K562 (cell line): Measurements from ENCODE around the gene COL4A1. TPM values are rescaled to one million over a fixed set of nuclear protein-coding genes. Genes with fewer than 3 reads are reported as not detected.

Source experiments
- ATAC-seq: fragments of 200-7000 bp; cut with Tn5 transposase; 3 replicates; pipeline ENCODE4 v1.9.1; 2020; ENCODE audit warnings: moderate library complexity
- BruUV-seq: library from RNA; stranded (reverse); fragments of 400-500 nt; replicated peaks from 2 replicates; lab custom pipeline; 2021; lab: Mats Ljungman, UMichigan
- CTCF ChIA-PET: fragments of 300-600 bp; formaldehyde crosslinking; extraction: SDS; loops from one replicate; lab custom pipeline; 2021; ENCODE audit warnings: low intra/inter-chr PET ratio; lab: Yijun Ruan, JAX
- POLR2A ChIA-PET: fragments of 300-600, 350-650 bp; sonication (Branson Sonifier 250); formaldehyde crosslinking; extraction: SDS; loops from one replicate; lab custom pipeline; 2021; ENCODE audit warnings: antibody characterized with exemption, inconsistent platforms; lab: Yijun Ruan, JAX
- DNase-seq, 4 experiments: peaks; one replicate each; pipeline versions ENCODE4 v3.0.0 to v3.0.0-alpha.2; 2011 to 2018; ENCODE audit warnings: low spot score in 3 of 4, mixed read lengths in 3 of 4; ENCODE audit errors: extremely low read depth in 1 of 4
- FAIRE-seq: peaks from 2 replicates; lab custom pipeline; 2011; peaks lifted over from hg19 to GRCh38; lab: Jason Lieb, UNC
- H2AFZ ChIP-seq: 2 replicates; pipeline ENCODE4 v1.6.0; 2011; ENCODE audit warnings: low read depth, low read length, control low read depth, inconsistent platforms
- H3K27ac ChIP-seq: fragments of 200-600 bp; 3 replicates; pipeline ENCODE4 v1.8.0; 2011; ENCODE audit warnings: low read depth, mild to moderate bottlenecking, control low read depth, inconsistent platforms, low read length, moderate library complexity, mixed read lengths; ENCODE audit errors: extremely low read depth
- H3K27me3 ChIP-seq, 2 experiments: fragments of 300-600 bp in 1 of 2; 2 replicates in 1 of 2; 3 replicates in 1 of 2; pipeline versions ENCODE4 v1.6.0 to v1.8.0; 2011; ENCODE audit warnings: inconsistent platforms in 2 of 2, low read length in 2 of 2, mild to moderate bottlenecking in 1 of 2, mixed read lengths in 1 of 2, moderate library complexity in 1 of 2; ENCODE audit not compliant: control insufficient read depth in 2 of 2, insufficient read depth in 2 of 2
- H3K36me3 ChIP-seq: fragments of 300-600 bp; 3 replicates; pipeline ENCODE4 v1.8.0; 2011; ENCODE audit warnings: mild to moderate bottlenecking, low read length, inconsistent platforms; ENCODE audit not compliant: control insufficient read depth, insufficient read depth
- H3K4me1 ChIP-seq, 2 experiments: fragments of 200-600 bp in 1 of 2; replicated peaks in 1 of 2; 2 replicates in 1 of 2; 3 replicates in 1 of 2; pipeline versions ENCODE4 v1.5.1 to v1.8.0; 2011; ENCODE audit warnings: inconsistent platforms in 2 of 2, low read length in 2 of 2, mild to moderate bottlenecking in 1 of 2, mixed read lengths in 1 of 2, moderate library complexity in 1 of 2; ENCODE audit not compliant: control insufficient read depth in 2 of 2, insufficient read depth in 2 of 2
- H3K4me2 ChIP-seq: 2 replicates; pipeline ENCODE4 v1.6.1; 2011; ENCODE audit warnings: low read length, control low read depth, inconsistent platforms, mixed read lengths; ENCODE audit not compliant: insufficient read depth
- H3K4me3 ChIP-seq: fragments of 200-600 bp; sonication (generic), shearing (Covaris generic); 2 replicates; pipeline ENCODE4 v1.5.1; 2016; ENCODE audit warnings: control low read depth, inconsistent platforms
- H3K79me2 ChIP-seq: fragments of 200-600 bp; 3 replicates; pipeline ENCODE4 v1.8.0; 2011; ENCODE audit warnings: low read length, inconsistent platforms; ENCODE audit not compliant: control insufficient read depth, insufficient read depth
- H3K9ac ChIP-seq, 2 experiments: 2 replicates each; pipeline versions ENCODE4 v1.6.0 to v1.6.1; 2011; ENCODE audit warnings: low read depth in 2 of 2, low read length in 2 of 2, control low read depth in 1 of 2, inconsistent platforms in 1 of 2, mild to moderate bottlenecking in 1 of 2, mixed read lengths in 1 of 2; ENCODE audit not compliant: insufficient read depth in 1 of 2
- H3K9me1 ChIP-seq: one replicate; pipeline ENCODE4 v1.6.0; 2011; ENCODE audit warnings: inconsistent platforms, mild to moderate bottlenecking, low read length, moderate library complexity; ENCODE audit not compliant: control insufficient read depth, insufficient read depth
- H3K9me3 ChIP-seq: replicated peaks from 2 replicates; pipeline ENCODE4 v1.5.1; 2011; ENCODE audit warnings: low read depth, low read length, inconsistent platforms; ENCODE audit not compliant: control insufficient read depth, insufficient read depth
- H4K20me1 ChIP-seq: replicated peaks from 2 replicates; pipeline ENCODE4 v1.6.1; 2011; ENCODE audit warnings: low read length, inconsistent platforms, mixed read lengths; ENCODE audit not compliant: control insufficient read depth, insufficient read depth
- NFRKB ChIP-seq: fragments of 450-650 bp; IDR thresholded peaks from 2 replicates; pipeline ENCODE4 v1.6.1; 2016; ENCODE audit warnings: low read depth
- NRF1 ChIP-seq, 2 experiments: fragments of 450-650 bp; IDR thresholded peaks in 1 of 2; conservative IDR thresholded peaks in 1 of 2; 2 replicates each; pipeline ENCODE4 v1.6.1; 2014; ENCODE audit warnings: mild to moderate bottlenecking in 2 of 2
- THRAP3 ChIP-seq: fragments of 450-650 bp; IDR thresholded peaks from 2 replicates; pipeline ENCODE4 v1.6.1; 2016; ENCODE audit warnings: mild to moderate bottlenecking, inconsistent platforms, borderline replicate concordance
- WGBS: fragments of 100-300 bp; shearing (Covaris generic); methylation state at CpG from one replicate; pipeline ENCODE4 v1.1.6; 2016; ENCODE audit warnings: low coverage, mixed read lengths; ENCODE audit not compliant: insufficient coverage; ENCODE audit errors: missing lambda C conversion rate; 5-methylcytosine and 5-hydroxymethylcytosine counted together
- in situ Hi-C: fragments of 300-500 bp; cut with MboI; formaldehyde crosslinking; loops from 4 replicates; pipeline ENCODE4 v1.15.0; 2018; ENCODE audit warnings: inconsistent platforms, mixed read lengths
- intact Hi-C: fragments of 100-400 bp; cut with micrococcal nuclease; formaldehyde crosslinking; loops from 2 replicates; pipeline ENCODE4 v1.14.2; 2022
- polyA plus RNA-seq, 8 experiments: library from polyadenylated mRNA; depleted of rRNA in 4 of 8; stranded (reverse) in 5 of 8; unstranded in 3 of 8; fragments of >200 nt; fragmentation: Nextera tagmentation in 2 of 8; fragmentation: Illumina TruSeq in 1 of 8; extraction: Ambion mirVana in 2 of 8; extraction: Trizol in 1 of 8; gene quantifications; 2 replicates each; pipeline versions ENCODE4 v1.2.1 to v1.2.3, GENCODE V29; 2011 to 2014; ENCODE audit warnings: inconsistent platforms in 1 of 8, missing spikeins in 1 of 8
- total RNA-seq, 7 experiments: library from RNA; depleted of rRNA in 6 of 7; stranded (reverse); fragments of >200 nt in 6 of 7; fragmentation: Illumina TruSeq in 2 of 7; extraction: Trizol in 2 of 7; gene quantifications; 2 replicates each; pipeline versions ENCODE4 v1.2.1 to v1.2.3, GENCODE V29; 2011 to 2021; ENCODE audit warnings: low replicate concordance in 1 of 7
- TF ChIP-seq, protein P1 (sequence below): fragments of 150-350 bp; conservative IDR thresholded peaks from 2 replicates; pipeline ENCODE4 v1.6.1; 2014; ENCODE audit warnings: low read length
- TF ChIP-seq, protein P2 (sequence below): conservative IDR thresholded peaks from 2 replicates; pipeline ENCODE4 v1.6.1; 2011; ENCODE audit warnings: low read depth, mild to moderate bottlenecking, low read length; ENCODE audit not compliant: control insufficient read depth
- TF ChIP-seq, protein P3 (sequence below): fragments of 450-650 bp; IDR thresholded peaks from 2 replicates; pipeline ENCODE4 v1.7.1; 2018; ENCODE audit warnings: mild to moderate bottlenecking, low read depth; ENCODE audit not compliant: partially characterized antibody

Gene COL4A1
- total and polyA plus RNA-seq, 9 of the 15 experiments (the other 6 are each of a cell fraction or from before 2014, with no cell fraction given) = 0.35 TPM; not detected in 8

DNA sequence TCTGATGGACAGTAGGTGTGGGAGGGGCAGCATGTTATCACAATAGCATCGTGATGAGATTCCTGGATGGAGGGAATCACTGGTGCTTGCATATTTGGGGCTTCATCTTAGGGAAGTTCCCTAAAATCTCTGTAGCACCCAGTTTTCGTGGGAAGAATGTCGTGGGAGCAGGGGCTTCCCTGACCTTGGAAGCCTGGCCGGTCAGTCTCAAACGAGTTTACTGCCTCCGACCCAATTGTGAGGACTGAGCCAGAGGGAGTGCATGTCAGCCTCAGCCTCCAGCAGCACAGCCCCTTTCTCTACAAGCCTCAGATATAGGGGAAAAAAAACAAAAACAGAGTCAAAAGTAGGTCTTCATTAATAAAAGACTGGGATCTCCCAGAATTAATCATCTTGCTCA lies 32.3 kb upstream of the COL4A1 start:
- intact Hi-C loops = no loop called here
- Histone ChIP-seq H3K9me1 (no peaks in the 10 kb centered on the region), H3K27me3 (peaks cover 0 to 28% of the 10 kb centered on the region in 2 experiments; a peak in 4 of 5 replicates), H3K79me2 (no peaks in the 10 kb centered on the region), H3K36me3 (no peaks in the 10 kb centered on the region), H2AFZ (no peak overlapping the region), H3K9me3 (no peaks in the 10 kb centered on the region), H3K4me2 (no peak overlapping the region), H3K4me3 (no peak overlapping the region), H3K4me1 (no peaks in the 10 kb centered on the region), H3K27ac (no peak overlapping the region), H4K20me1 (no peaks in the 10 kb centered on the region), H3K9ac (no peak overlapping the region)
- ChIA-PET POLR2A (no interaction called here), CTCF (no interaction called here)
- BruUV-seq = no TSS peak
- no peak for ATAC-seq
- 0% methylated on average over 2 of the region's 6 CpGs for WGBS
- no peak for DNase-seq
- in situ Hi-C loops = no loop called here
- TF ChIP-seq NRF1 (conservative IDR thresholded peaks at IDR 0.05 in 1 of 2, IDR thresholded peaks at IDR 0.05 in 1 of 2) = no peak
- no peak for TF ChIP-seq NFRKB
- no peak for TF ChIP-seq THRAP3
- FAIRE-seq = no peak

DNA sequence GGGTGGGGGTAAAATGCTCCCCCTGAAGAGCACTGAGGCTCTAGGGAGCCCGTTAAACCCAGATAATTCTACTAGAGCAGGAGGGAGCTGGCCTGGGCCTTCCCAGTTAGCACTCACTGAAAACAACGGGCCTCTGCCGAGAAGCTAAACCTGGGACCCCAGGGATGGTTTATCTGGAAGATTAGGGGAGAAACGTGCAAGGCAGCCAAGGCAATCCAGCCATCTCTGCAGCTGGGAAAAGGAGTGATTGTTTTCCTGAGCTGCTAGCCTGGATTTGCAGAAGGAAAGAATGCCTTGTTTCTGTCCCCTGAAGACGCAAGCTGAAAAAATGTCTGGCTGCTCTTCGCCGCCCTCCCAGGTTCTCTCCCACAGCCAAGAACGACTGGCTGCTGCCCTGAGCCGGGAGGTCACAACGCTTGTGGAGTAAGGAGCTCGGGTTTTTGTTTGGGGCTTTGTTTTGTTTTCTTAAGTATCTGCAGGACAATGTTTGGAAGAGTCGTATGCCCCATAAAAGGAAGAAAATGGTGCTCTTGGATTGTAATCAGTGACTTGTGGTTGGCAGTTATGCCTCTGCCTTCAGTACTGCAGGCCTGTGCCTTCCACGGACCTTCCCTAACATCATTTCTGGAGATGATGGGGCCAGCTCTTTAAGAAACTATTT lies 31.6 kb upstream of the COL4A1 start:
- in situ Hi-C loops = no loop called here
- CTCF ChIA-PET = no interaction called here
- TF ChIP-seq, protein P1, sequence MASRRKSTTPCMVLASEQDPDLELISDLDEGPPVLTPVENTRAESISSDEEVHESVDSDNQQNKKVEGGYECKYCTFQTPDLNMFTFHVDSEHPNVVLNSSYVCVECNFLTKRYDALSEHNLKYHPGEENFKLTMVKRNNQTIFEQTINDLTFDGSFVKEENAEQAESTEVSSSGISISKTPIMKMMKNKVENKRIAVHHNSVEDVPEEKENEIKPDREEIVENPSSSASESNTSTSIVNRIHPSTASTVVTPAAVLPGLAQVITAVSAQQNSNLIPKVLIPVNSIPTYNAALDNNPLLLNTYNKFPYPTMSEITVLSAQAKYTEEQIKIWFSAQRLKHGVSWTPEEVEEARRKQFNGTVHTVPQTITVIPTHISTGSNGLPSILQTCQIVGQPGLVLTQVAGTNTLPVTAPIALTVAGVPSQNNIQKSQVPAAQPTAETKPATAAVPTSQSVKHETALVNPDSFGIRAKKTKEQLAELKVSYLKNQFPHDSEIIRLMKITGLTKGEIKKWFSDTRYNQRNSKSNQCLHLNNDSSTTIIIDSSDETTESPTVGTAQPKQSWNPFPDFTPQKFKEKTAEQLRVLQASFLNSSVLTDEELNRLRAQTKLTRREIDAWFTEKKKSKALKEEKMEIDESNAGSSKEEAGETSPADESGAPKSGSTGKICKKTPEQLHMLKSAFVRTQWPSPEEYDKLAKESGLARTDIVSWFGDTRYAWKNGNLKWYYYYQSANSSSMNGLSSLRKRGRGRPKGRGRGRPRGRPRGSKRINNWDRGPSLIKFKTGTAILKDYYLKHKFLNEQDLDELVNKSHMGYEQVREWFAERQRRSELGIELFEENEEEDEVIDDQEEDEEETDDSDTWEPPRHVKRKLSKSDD = no peak
- TF ChIP-seq, protein P2, sequence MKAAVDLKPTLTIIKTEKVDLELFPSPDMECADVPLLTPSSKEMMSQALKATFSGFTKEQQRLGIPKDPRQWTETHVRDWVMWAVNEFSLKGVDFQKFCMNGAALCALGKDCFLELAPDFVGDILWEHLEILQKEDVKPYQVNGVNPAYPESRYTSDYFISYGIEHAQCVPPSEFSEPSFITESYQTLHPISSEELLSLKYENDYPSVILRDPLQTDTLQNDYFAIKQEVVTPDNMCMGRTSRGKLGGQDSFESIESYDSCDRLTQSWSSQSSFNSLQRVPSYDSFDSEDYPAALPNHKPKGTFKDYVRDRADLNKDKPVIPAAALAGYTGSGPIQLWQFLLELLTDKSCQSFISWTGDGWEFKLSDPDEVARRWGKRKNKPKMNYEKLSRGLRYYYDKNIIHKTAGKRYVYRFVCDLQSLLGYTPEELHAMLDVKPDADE = no peak
- TF ChIP-seq, protein P3, sequence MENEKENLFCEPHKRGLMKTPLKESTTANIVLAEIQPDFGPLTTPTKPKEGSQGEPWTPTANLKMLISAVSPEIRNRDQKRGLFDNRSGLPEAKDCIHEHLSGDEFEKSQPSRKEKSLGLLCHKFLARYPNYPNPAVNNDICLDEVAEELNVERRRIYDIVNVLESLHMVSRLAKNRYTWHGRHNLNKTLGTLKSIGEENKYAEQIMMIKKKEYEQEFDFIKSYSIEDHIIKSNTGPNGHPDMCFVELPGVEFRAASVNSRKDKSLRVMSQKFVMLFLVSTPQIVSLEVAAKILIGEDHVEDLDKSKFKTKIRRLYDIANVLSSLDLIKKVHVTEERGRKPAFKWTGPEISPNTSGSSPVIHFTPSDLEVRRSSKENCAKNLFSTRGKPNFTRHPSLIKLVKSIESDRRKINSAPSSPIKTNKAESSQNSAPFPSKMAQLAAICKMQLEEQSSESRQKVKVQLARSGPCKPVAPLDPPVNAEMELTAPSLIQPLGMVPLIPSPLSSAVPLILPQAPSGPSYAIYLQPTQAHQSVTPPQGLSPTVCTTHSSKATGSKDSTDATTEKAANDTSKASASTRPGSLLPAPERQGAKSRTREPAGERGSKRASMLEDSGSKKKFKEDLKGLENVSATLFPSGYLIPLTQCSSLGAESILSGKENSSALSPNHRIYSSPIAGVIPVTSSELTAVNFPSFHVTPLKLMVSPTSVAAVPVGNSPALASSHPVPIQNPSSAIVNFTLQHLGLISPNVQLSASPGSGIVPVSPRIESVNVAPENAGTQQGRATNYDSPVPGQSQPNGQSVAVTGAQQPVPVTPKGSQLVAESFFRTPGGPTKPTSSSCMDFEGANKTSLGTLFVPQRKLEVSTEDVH = no peak

More for the DNA sequence above, 31.6 kb upstream of the COL4A1 start:
- intact Hi-C loops = no loop called here
- Histone ChIP-seq H3K9me3 (no peaks in the 10 kb centered on the region), H3K27me3 (peaks cover 0 to 32% of the 10 kb centered on the region in 2 experiments; a peak in 4 of 5 replicates), H3K9me1 (no peaks in the 10 kb centered on the region), H3K79me2 (no peaks in the 10 kb centered on the region), H3K4me3 (no peak overlapping the region), H2AFZ (no peak overlapping the region), H4K20me1 (no peaks in the 10 kb centered on the region), H3K27ac (no peak overlapping the region), H3K36me3 (no peaks in the 10 kb centered on the region), H3K4me2 (no peak overlapping the region), H3K4me1 (no peaks in the 10 kb centered on the region), H3K9ac (no peak overlapping the region)
- ATAC-seq = no peak
- FAIRE-seq = no peak
- POLR2A ChIA-PET = no interaction called here
- no peak for DNase-seq
- 0% methylated on average over 7 of the region's 13 CpGs for WGBS
- no TSS peak for BruUV-seq
